Lower leg skin (tissue), 4 donors: ENCODE results near the gene GNG12. TPM values are rescaled to one million over a fixed set of nuclear protein-coding genes. Genes with fewer than 3 reads are reported as not detected.

ENCODE experiments used
- DNase-seq, 2 donors: peaks; one replicate each; pipeline ENCODE4 v3.0.0-alpha.2; 2019; ENCODE audit warnings: low spot score in 2 of 2
- H3K4me3 ChIP-seq: fragments of 200-600 bp; sonication (generic); 2 replicates; pipeline ENCODE4 v1.5.1; 2017; ENCODE audit warnings: mild to moderate bottlenecking, low read depth; ENCODE audit not compliant: poor library complexity, severe bottlenecking
- POLR2A ChIP-seq, 2 donors: fragments of 450-650 bp; IDR thresholded peaks; one replicate each; pipeline ENCODE4 v1.6.1; 2016 to 2017; ENCODE audit warnings: antibody characterized with exemption in 2 of 2, mild to moderate bottlenecking in 1 of 2, moderate library complexity in 1 of 2
- WGBS, 2 donors: methylation state at CpG; one replicate each; pipeline ENCODE4 v1.1.5; 2018; 5-methylcytosine and 5-hydroxymethylcytosine counted together
- intact Hi-C: fragments of 100-400 bp; cut with DNase I; formaldehyde crosslinking; loops from one replicate; pipeline ENCODE4 v1.15.0; 2023; ENCODE audit warnings: low total_unique reads
- total RNA-seq, 4 donors: library from RNA; depleted of rRNA; stranded (reverse); fragments of >200 nt; gene quantifications; one replicate each; pipeline ENCODE4 v1.1.0, GENCODE V29; 2016
- TF ChIP-seq, protein P1 (sequence below), 3 donors: fragments of 450-650 bp; IDR thresholded peaks; one replicate each; pipeline ENCODE4 v1.5.1; 2016; ENCODE audit warnings: antibody characterized with exemption in 3 of 3, mild to moderate bottlenecking in 3 of 3, moderate library complexity in 2 of 3

Gene GNG12
- total RNA-seq, 4 donors from 2014 or later, result 89.7 to 113 (median 99.2) TPM

DNA sequence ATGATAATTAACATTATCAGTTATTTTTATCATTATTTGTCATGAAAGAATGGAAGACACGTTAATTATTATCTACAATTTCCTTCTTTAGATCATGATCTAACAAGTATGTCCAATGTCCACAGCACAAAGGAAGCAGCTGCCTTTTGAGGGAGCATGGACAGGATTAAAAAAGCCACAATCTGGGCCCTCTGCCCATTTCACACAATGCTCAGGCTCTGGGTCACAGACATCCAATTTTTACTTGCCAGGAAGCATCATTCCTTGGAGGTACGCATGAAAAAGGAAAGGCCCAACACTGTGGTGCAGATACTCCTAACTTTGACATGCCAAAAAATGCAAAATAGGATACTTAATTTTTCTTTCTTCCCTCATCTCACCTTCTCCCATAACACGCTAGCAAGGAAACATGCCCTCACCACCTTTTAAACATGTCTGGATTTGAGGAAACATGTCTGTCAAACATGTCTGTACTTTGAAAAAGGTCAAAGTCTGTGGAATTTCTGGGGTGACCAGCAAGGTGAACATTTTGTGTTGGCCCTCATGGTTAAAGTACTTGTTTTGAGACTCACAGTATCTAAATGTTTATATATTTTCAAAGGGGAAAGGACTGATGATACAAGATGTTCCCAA is 108.2 kb downstream of the GNG12 start:
- peak in 1 of 2 donors; percentile 49 for DNase-seq

DNA sequence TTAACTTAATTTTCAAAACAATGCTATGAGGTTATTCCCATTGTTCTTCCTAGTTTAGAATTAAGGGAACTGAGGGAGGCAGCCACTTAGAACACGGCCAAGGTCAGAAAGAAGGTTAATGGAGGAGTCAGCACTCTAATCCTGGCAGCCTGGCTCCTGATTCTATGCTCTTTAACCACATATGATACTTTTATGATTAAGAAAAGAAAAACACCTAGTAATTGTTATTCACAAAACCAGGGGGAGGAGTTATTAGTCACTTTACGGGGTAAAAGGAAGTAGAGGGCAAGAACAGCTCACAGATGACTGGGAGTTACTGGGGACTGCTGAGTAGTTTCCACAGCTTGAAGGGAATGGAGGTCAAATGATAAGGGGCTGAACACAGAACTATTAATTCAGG is 109.6 kb downstream of the GNG12 start:
- 53 to 55% methylated on average over 2 of the region's 2 CpGs for whole genome bisulfite sequencing, 2 donors
- no peak for DNase-seq
- intact Hi-C loops, result no loop called here
- no peak for TF ChIP-seq POLR2A (IDR thresholded peaks at IDR 0.05)
- TF ChIP-seq, protein P1, sequence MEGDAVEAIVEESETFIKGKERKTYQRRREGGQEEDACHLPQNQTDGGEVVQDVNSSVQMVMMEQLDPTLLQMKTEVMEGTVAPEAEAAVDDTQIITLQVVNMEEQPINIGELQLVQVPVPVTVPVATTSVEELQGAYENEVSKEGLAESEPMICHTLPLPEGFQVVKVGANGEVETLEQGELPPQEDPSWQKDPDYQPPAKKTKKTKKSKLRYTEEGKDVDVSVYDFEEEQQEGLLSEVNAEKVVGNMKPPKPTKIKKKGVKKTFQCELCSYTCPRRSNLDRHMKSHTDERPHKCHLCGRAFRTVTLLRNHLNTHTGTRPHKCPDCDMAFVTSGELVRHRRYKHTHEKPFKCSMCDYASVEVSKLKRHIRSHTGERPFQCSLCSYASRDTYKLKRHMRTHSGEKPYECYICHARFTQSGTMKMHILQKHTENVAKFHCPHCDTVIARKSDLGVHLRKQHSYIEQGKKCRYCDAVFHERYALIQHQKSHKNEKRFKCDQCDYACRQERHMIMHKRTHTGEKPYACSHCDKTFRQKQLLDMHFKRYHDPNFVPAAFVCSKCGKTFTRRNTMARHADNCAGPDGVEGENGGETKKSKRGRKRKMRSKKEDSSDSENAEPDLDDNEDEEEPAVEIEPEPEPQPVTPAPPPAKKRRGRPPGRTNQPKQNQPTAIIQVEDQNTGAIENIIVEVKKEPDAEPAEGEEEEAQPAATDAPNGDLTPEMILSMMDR (IDR thresholded peaks at IDR 0.05), result no peak
- no peak overlapping the region for H3K4me3 ChIP-seq

More for the DNA sequence above, 108.2 kb downstream of the GNG12 start:
- H3K4me3 ChIP-seq, result no peak overlapping the region
- intact Hi-C loops, result no loop called here
- TF ChIP-seq, protein P1 (IDR thresholded peaks at IDR 0.05), result no peak
- no peak for TF ChIP-seq POLR2A (IDR thresholded peaks at IDR 0.05)
- WGBS, 2 donors, result 24 to 32% methylated on average over 3 of the region's 3 CpGs

DNA sequence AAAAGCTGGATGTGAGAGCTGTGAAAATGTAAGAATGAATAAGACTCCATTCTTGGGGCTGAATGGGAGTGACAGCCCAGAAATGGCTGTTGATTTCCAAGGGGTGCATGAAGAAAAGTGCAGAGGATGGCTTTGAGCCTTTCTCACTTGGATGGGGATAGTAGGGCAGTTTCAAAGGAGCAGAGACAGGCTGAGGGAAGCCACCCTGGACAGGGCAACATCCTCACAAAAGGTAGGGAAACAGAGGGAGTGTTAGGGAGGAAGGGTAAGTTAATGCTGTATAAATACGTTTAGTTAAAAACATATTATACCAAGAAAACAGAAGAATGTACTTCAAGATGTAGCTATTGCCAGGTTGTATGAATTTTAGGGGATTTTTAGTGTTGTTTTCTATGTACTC is 110.1 kb downstream of the GNG12 start:
- 62 to 75% methylated on average over 1 of the region's 1 CpG for WGBS, 2 donors
- TF ChIP-seq POLR2A (IDR thresholded peaks at IDR 0.05), result no peak
- TF ChIP-seq, protein P1 (IDR thresholded peaks at IDR 0.05), result no peak
- intact Hi-C loops, result no loop called here
- DNase-seq, result no peak
- no peak overlapping the region for H3K4me3 ChIP-seq

DNA sequence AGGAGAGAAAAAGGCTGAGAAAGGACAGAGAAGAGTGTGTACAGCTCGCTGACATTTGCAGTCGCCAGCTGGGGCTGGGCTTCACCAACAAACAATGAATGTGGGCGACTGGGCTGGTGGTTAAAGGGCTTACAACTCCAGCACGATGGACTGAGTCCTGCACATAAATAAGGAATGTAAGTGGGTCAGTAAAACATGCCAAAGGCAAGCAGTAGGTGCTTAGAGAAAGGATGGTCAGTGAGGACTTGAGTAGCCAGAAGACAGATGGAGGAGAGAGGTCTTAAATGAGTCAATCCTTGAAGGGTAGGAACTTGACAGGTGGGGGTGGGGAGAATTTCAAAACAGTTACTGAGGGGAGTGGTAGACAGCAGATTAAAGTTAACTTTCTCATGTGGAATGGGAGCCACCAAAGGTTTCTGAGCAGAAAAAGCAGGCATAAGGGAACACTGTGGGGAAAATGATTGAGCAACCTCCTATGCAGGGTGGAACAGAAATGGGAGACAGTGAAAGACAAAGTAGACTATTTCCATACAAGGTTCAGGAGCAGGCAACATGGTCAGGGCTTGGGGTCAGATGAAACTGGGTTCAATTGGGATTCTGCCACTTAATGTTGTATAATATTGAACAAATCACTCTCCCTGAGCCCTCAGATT is 110.8 kb downstream of the GNG12 start:
- TF ChIP-seq, protein P1 (IDR thresholded peaks at IDR 0.05), result no peak
- no peak for TF ChIP-seq POLR2A (IDR thresholded peaks at IDR 0.05)
- 72 to 78% methylated on average over 4 of the region's 4 CpGs for WGBS, 2 donors
- intact Hi-C loops, result no loop called here
- no peak overlapping the region for H3K4me3 ChIP-seq
- DNase-seq, result no peak

DNA sequence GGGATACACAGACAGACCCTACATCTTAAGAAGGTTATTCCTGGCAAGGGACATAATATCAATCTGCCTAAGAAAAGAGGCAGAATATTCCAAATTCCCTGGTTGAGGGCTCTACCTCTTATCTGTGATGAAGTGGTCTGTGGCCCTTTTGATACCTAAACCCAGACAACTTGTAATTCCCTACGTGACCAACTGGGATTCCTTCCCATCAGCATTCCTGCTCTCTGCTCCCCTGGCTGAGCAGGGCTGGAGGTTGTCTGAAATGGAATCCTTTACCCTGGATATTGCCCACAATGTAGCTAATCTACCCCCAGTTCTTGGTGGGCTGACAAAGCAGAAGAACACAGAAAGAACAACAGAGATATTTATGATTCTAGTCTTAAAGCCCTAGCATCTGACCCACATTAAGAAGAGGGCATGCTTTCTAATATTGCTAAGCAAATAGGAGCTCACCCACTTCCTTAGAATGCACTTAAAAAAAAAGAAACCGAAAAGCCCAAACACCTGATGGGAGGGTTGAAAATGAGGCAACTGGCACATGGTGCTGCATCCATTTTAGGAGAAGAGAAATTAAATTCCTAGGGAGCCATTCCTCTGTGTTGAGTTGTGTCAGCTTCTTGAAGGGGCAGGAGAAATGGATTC is 111.5 kb downstream of the GNG12 start:
- WGBS, 2 donors, result 85 to 88% methylated on average over 2 of the region's 2 CpGs
- no peak for DNase-seq
- TF ChIP-seq POLR2A (IDR thresholded peaks at IDR 0.05), result no peak
- TF ChIP-seq, protein P1 (IDR thresholded peaks at IDR 0.05), result no peak
- intact Hi-C loops, result no loop called here
- H3K4me3 ChIP-seq, result no peak overlapping the region
